Mesendoderm (in vitro differentiated cells): ENCODE data around the gene CPAMD8.

Source experiments
- DNase-seq: peaks from one replicate; pipeline ENCODE4 v3.0.0; 2013
- H2AK5ac ChIP-seq: 2 replicates; pipeline ENCODE4 v1.6.1; 2013; ENCODE audit warnings: low read length, inconsistent platforms
- H2BK120ac ChIP-seq: 2 replicates; pipeline ENCODE4 v1.6.1; 2013; ENCODE audit warnings: low read depth, mild to moderate bottlenecking, low read length, moderate library complexity, mixed read lengths
- H2BK15ac ChIP-seq: replicated peaks from 2 replicates; pipeline ENCODE4 v1.6.1; 2013; ENCODE audit warnings: low read depth, mild to moderate bottlenecking, moderate library complexity
- H2BK5ac ChIP-seq: 2 replicates; pipeline ENCODE4 v1.6.1; 2013; ENCODE audit warnings: low read length, inconsistent platforms
- H3K18ac ChIP-seq: 2 replicates; pipeline ENCODE4 v1.6.1; 2013; ENCODE audit warnings: mild to moderate bottlenecking, low read length, mixed read lengths
- H3K23ac ChIP-seq: one replicate; pipeline ENCODE4 v1.6.1; 2013; ENCODE audit warnings: low read length
- H3K27ac ChIP-seq: 2 replicates; pipeline ENCODE4 v1.5.1; 2013; ENCODE audit warnings: low read depth, mild to moderate bottlenecking, inconsistent platforms, low read length, moderate library complexity
- H3K27me3 ChIP-seq: 2 replicates; pipeline ENCODE4 v1.6.1; 2013; ENCODE audit warnings: low read length, control low read depth, mild to moderate bottlenecking, inconsistent platforms; ENCODE audit not compliant: insufficient read depth, poor library complexity
- H3K36me3 ChIP-seq: 2 replicates; pipeline ENCODE4 v1.6.1; 2013; ENCODE audit warnings: low read length, inconsistent platforms; ENCODE audit not compliant: control insufficient read depth, insufficient read depth
- H3K4ac ChIP-seq: one replicate; pipeline ENCODE4 v1.6.1; 2013; ENCODE audit warnings: low read depth, mild to moderate bottlenecking, low read length, moderate library complexity
- H3K4me1 ChIP-seq: 2 replicates; pipeline ENCODE4 v1.6.1; 2013; ENCODE audit warnings: low read depth, low read length, inconsistent platforms; ENCODE audit not compliant: control insufficient read depth
- H3K4me2 ChIP-seq: 2 replicates; pipeline ENCODE4 v1.6.1; 2013; ENCODE audit warnings: low read length
- H3K4me3 ChIP-seq: 2 replicates; pipeline ENCODE4 v1.5.1; 2013; ENCODE audit warnings: mild to moderate bottlenecking, low read length
- H3K56ac ChIP-seq: one replicate; pipeline ENCODE4 v1.6.1; 2013; ENCODE audit warnings: low read length
- H3K79me1 ChIP-seq: 2 replicates; pipeline ENCODE4 v1.6.1; 2013; ENCODE audit warnings: low read length, inconsistent platforms
- H3K79me2 ChIP-seq: 2 replicates; pipeline ENCODE4 v1.6.1; 2013; ENCODE audit warnings: mild to moderate bottlenecking, low read length; ENCODE audit not compliant: control insufficient read depth, insufficient read depth
- H3K9ac ChIP-seq: 2 replicates; pipeline ENCODE4 v1.6.1; 2013; ENCODE audit warnings: low read length, inconsistent platforms
- H4K5ac ChIP-seq: one replicate; pipeline ENCODE4 v1.6.1; 2013; ENCODE audit warnings: low read length
- H4K8ac ChIP-seq: one replicate; pipeline ENCODE4 v1.6.1; 2013; ENCODE audit warnings: low read depth, mild to moderate bottlenecking, control low read depth, low read length, moderate library complexity
- WGBS: extraction: QIAGEN DNeasy Blood & Tissue Kit; methylation state at CpG from one replicate; pipeline ENCODE4 v1.1.7; 2013; ENCODE audit warnings: low lambda C conversion rate, missing lambda C conversion rate; ENCODE audit not compliant: insufficient coverage; ENCODE audit errors: extremely low coverage; 5-methylcytosine and 5-hydroxymethylcytosine counted together

CPAMD8 gene

DNA sequence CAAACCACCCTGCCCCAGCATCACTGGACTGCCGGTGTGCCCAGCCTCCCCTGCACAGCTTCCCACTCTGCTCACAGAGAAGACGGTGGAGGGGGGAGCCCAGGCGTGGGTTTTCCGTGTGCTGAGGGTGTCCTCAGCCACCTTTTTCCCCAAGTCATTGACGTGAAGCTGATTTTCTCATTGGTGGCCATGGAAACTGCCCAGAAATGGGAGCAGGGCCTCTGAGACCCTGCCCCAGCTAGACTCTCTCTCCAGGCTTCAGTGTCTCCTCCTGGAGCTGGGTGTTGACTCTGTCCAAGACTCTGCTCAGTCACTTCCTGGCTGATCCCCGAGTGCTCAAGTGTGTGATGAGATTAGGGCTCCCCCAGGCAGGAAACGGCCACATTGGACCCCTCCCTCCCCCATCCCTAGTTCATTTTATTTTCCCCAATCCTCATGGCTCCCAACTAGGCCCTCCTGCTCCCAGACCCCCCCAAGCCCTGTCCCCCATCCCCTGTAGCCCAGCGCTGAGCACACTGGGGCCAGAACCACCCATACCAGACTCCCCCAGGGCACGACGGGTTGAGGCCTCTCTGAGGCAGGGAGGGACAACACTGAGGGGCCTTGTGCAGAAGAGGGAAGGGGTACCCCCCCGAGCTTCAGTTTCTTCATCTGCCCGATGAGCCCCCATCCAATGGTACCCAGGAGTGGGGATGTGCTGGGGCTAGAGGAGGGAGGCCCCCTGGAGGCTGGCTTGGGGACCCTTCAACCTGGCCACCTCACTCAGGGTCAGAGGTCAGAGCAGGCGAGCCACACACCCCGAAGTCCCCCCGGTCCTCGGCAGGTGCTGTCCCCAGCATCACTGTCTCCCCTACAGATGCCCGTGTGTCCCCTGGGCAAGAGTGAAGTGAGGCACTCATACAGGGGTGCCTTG, 139.0 kb downstream of the CPAMD8 start:
- Histone ChIP-seq H3K4me2 (no peak overlapping the region), H3K36me3 (no peaks in the 10 kb centered on the region), H3K4ac (no peak overlapping the region), H3K18ac (no peak overlapping the region), H3K56ac (no peak overlapping the region), H2AK5ac (no peak overlapping the region), H3K4me3 (no peak overlapping the region), H3K27me3 (no peaks in the 10 kb centered on the region), H3K79me2 (no peaks in the 10 kb centered on the region), H3K23ac (no peak overlapping the region), H3K79me1 (no peaks in the 10 kb centered on the region), H2BK15ac (no peak overlapping the region), H3K9ac (no peak overlapping the region), H3K27ac (no peak overlapping the region), H3K4me1 (no peaks in the 10 kb centered on the region), H4K5ac (no peak overlapping the region), H2BK5ac (no peak overlapping the region), H4K8ac (no peak overlapping the region), H2BK120ac (no peak overlapping the region)
- no CpG with 5 or more reads among the region's 17 CpGs for WGBS
- DNase-seq = no peak

DNA sequence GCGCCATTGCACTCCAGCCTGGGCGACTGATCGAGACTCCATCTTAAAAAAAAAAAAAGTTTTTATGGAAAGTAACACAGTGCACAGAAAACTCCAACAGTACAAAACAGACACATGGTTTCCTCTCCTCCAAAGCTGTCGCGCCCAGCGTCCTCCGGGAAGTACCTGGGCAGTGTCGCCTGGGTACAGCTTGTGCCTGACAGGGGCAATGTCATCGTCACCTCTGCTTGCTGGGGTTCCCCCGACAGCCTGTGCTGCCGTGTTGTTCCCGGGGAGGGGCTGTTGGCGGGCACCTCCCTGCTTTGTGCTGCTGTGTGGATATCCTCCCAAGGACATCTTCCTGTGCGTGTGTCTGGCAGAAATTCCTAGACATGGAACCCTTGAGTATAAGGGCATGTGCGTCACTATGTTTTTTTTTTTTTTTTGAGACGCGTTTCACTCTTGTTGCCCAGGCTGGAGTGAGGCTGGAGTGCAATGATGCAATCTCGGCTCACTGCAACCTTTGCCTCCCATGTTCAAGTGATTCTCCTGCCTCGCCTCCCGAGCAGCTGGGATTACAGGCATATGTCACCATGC, 140.2 kb downstream of the CPAMD8 start:
- Histone ChIP-seq H4K8ac (no peak overlapping the region), H2BK120ac (no peak overlapping the region), H2BK15ac (no peak overlapping the region), H3K56ac (no peak overlapping the region), H3K27ac (no peak overlapping the region), H3K18ac (no peak overlapping the region), H4K5ac (no peak overlapping the region), H3K4ac (no peak overlapping the region), H3K79me1 (no peaks in the 10 kb centered on the region), H3K4me2 (no peak overlapping the region), H2AK5ac (no peak overlapping the region), H2BK5ac (no peak overlapping the region), H3K79me2 (no peaks in the 10 kb centered on the region), H3K4me1 (no peaks in the 10 kb centered on the region), H3K27me3 (no peaks in the 10 kb centered on the region), H3K36me3 (no peaks in the 10 kb centered on the region), H3K4me3 (no peak overlapping the region), H3K9ac (no peak overlapping the region), H3K23ac (no peak overlapping the region)
- DNase-seq = no peak
- no CpG with 5 or more reads among the region's 20 CpGs for WGBS

DNA sequence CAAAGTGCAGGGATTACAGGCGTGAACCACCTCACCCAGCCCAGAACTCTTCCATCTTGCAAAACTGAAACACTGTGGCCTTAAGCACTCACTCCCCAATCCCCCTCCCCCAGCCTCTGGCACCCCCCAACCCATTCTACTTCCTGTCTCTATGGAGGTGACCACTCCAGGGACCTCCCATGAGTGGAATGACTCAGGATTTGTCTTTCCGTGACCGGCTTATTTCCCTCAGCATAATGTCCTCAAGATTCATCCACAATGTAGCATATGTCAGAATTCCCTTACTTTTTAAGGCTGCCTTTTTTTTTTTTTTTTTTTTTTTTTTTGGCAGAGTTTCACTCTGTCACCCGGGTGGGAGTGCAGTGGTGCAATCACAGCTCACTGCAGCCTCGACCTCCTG, 141.4 kb downstream of the CPAMD8 start:
- no peak overlapping the region for H4K8ac ChIP-seq
- DNase-seq = no peak
- H3K4me3 ChIP-seq = no peak overlapping the region
- no peak overlapping the region for H2AK5ac ChIP-seq
- no CpG with 5 or more reads among the region's 5 CpGs for WGBS
- H3K23ac ChIP-seq = no peak overlapping the region
- H3K18ac ChIP-seq = no peak overlapping the region
- no peak overlapping the region for H3K4me2 ChIP-seq
- no peak overlapping the region for H2BK120ac ChIP-seq
- no peaks in the 10 kb centered on the region for H3K4me1 ChIP-seq
- no peak overlapping the region for H4K5ac ChIP-seq
- H3K56ac ChIP-seq = no peak overlapping the region
- peaks cover 1% of the 10 kb centered on the region for H3K36me3 ChIP-seq
- no peak overlapping the region for H3K9ac ChIP-seq
- H3K79me1 ChIP-seq = no peaks in the 10 kb centered on the region
- no peak overlapping the region for H2BK15ac ChIP-seq
- H3K27ac ChIP-seq = no peak overlapping the region
- H3K4ac ChIP-seq = no peak overlapping the region
- no peak overlapping the region for H2BK5ac ChIP-seq
- H3K79me2 ChIP-seq = no peaks in the 10 kb centered on the region
- H3K27me3 ChIP-seq = no peaks in the 10 kb centered on the region

DNA sequence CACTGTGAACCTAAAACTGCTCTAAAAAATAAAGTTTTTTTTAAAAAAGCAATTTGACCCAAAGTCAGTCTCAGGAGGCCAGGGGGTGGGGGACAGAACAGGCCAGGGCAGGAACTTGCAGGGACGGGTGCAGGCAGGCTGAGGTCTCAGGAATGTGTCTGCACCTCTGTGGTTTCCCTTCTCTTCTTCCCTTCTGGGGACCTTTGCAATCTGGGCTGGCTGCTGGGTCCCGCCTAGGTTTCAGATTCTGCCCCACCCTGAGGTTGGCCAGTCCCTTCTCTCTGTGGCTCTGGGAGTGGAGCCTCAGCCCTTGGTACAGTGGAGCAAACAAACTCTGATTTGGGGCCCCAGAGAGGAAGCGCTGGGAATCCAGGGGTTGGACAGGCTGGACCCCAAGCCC, 143.1 kb downstream of the CPAMD8 start:
- H2BK5ac ChIP-seq = no peak overlapping the region
- peaks cover 3% of the 10 kb centered on the region for H3K36me3 ChIP-seq
- no peak overlapping the region for H3K4me2 ChIP-seq
- H3K4ac ChIP-seq = no peak overlapping the region
- no peak overlapping the region for H3K4me3 ChIP-seq
- H3K56ac ChIP-seq = no peak overlapping the region
- H3K18ac ChIP-seq = no peak overlapping the region
- no CpG with 5 or more reads among the region's 3 CpGs for WGBS
- no peak overlapping the region for H3K27ac ChIP-seq
- no peak overlapping the region for H2BK120ac ChIP-seq
- no peaks in the 10 kb centered on the region for H3K4me1 ChIP-seq
- no peaks in the 10 kb centered on the region for H3K79me2 ChIP-seq
- no peak overlapping the region for H3K23ac ChIP-seq
- no peaks in the 10 kb centered on the region for H3K27me3 ChIP-seq
- no peak overlapping the region for H4K5ac ChIP-seq
- H2AK5ac ChIP-seq = no peak overlapping the region
- no peak overlapping the region for H4K8ac ChIP-seq
- H3K79me1 ChIP-seq = no peaks in the 10 kb centered on the region
- no peak for DNase-seq
- H3K9ac ChIP-seq = no peak overlapping the region
- H2BK15ac ChIP-seq = no peak overlapping the region

DNA sequence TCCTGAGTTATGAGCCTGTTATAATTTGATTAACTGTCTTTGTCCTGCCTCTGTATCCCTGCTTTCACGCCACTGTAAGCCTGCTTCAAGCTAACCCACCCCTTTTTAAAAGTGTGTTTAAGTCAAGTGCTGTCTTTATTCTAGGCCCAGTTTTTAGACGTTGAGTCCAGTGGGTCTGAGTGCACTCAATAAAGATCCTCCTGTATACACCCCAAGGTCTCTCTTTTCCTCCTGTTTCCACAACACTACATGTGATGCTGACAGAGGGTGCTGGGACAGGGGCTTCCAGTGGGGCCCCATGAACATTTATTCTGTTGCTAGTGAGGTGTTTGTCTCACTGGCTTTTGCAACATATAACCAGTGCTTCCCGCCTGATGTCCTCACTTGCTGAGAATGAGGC, 144.5 kb downstream of the CPAMD8 start:
- no peaks in the 10 kb centered on the region for H3K79me1 ChIP-seq
- H2AK5ac ChIP-seq = no peak overlapping the region
- H2BK15ac ChIP-seq = no peak overlapping the region
- no peak overlapping the region for H3K4me3 ChIP-seq
- no peaks in the 10 kb centered on the region for H3K79me2 ChIP-seq
- WGBS = no CpG with 5 or more reads among the region's 3 CpGs
- H3K4ac ChIP-seq = no peak overlapping the region
- no peaks in the 10 kb centered on the region for H3K27me3 ChIP-seq
- H3K23ac ChIP-seq = no peak overlapping the region
- H3K36me3 ChIP-seq = peaks cover 3% of the 10 kb centered on the region
- H2BK120ac ChIP-seq = no peak overlapping the region
- H2BK5ac ChIP-seq = no peak overlapping the region
- no peak overlapping the region for H3K56ac ChIP-seq
- no peaks in the 10 kb centered on the region for H3K4me1 ChIP-seq
- H3K27ac ChIP-seq = no peak overlapping the region
- H3K4me2 ChIP-seq = no peak overlapping the region
- H3K18ac ChIP-seq = no peak overlapping the region
- no peak overlapping the region for H4K5ac ChIP-seq
- no peak for DNase-seq
- H3K9ac ChIP-seq = no peak overlapping the region
- no peak overlapping the region for H4K8ac ChIP-seq
